Endometrium (tissue), 2 donors: ENCODE results near the gene SYNE1.

Experiments
- FAIRE-seq: peaks from 2 replicates; lab custom pipeline; 2012; peaks lifted over from hg19 to GRCh38; lab: Jason Lieb, UNC
- donor health status: control.
- donor health status: control.

SYNE1 gene

GRCh38 chr6:152420696-152421095, 216.5 kb downstream of the SYNE1 start:
- FAIRE-seq: no peak

GRCh38 chr6:152418551-152418950, 218.6 kb downstream of the SYNE1 start:
- no peak for FAIRE-seq

- FAIRE-seq: no peak
These were observed 220.5 kb downstream of the SYNE1 start for GRCh38 chr6:152416652-152417051.

- no peak for FAIRE-seq
These were observed 232.1 kb downstream of the SYNE1 start for GRCh38 chr6:152404936-152405595.

- no peak for FAIRE-seq
These were observed 232.9 kb downstream of the SYNE1 start for GRCh38 chr6:152404086-152404857.

GRCh38 chr6:152402791-152403190, 234.4 kb downstream of the SYNE1 start:
- FAIRE-seq: no peak

- FAIRE-seq: no peak
These were observed 235.2 kb downstream of the SYNE1 start for GRCh38 chr6:152401978-152402377.

- FAIRE-seq: no peak
These were observed 237.8 kb downstream of the SYNE1 start for GRCh38 chr6:152399399-152399798.

- no peak for FAIRE-seq
These were observed 238.2 kb downstream of the SYNE1 start for GRCh38 chr6:152398993-152399392.

- FAIRE-seq: no peak
These were observed 238.8 kb downstream of the SYNE1 start for GRCh38 chr6:152398316-152398715.

- FAIRE-seq: no peak
These were observed 242.9 kb downstream of the SYNE1 start for GRCh38 chr6:152394303-152394702.

GRCh38 chr6:152391179-152391880, 245.8 kb downstream of the SYNE1 start:
- no peak for FAIRE-seq

GRCh38 chr6:152387091-152387490, 250.1 kb downstream of the SYNE1 start:
- FAIRE-seq: no peak

GRCh38 chr6:152386131-152386530, 251.0 kb downstream of the SYNE1 start:
- FAIRE-seq: no peak

GRCh38 chr6:152380993-152381898, 255.9 kb downstream of the SYNE1 start:
- peak; percentile 58 for FAIRE-seq

- FAIRE-seq: no peak
These were observed 256.8 kb downstream of the SYNE1 start for GRCh38 chr6:152380351-152380767.

- no peak for FAIRE-seq
These were observed 257.7 kb downstream of the SYNE1 start for GRCh38 chr6:152379423-152379822.

- FAIRE-seq: no peak
These were observed 259.0 kb downstream of the SYNE1 start for GRCh38 chr6:152378169-152378568.

GRCh38 chr6:152375197-152375596, 262.0 kb downstream of the SYNE1 start:
- no peak for FAIRE-seq

GRCh38 chr6:152372945-152373344, 264.2 kb downstream of the SYNE1 start:
- FAIRE-seq: no peak

- FAIRE-seq: no peak
These were observed 265.4 kb downstream of the SYNE1 start for GRCh38 chr6:152371775-152372174.
